WERI-Rb-1 (cell line): Measurements from ENCODE around the gene RNPEP.

Experiments
- DNase-seq: peaks from one replicate; pipeline ENCODE4 v3.0.0-alpha.2; 2020
- H3K27ac ChIP-seq: fragments of 250-450 bp; sonication (Bioruptor Pico); 2 replicates; pipeline ENCODE4 v1.5.1; 2020; ENCODE audit warnings: mild to moderate bottlenecking, moderate library complexity
- H3K27me3 ChIP-seq: fragments of 250-450 bp; sonication (Bioruptor Pico); 2 replicates; pipeline ENCODE4 v1.5.1; 2021; ENCODE audit warnings: mild to moderate bottlenecking, low read depth, moderate library complexity; ENCODE audit not compliant: insufficient read depth, severe bottlenecking
- H3K36me3 ChIP-seq: fragments of 250-450 bp; sonication (Bioruptor Pico); 2 replicates; pipeline ENCODE4 v1.5.1; 2020; ENCODE audit warnings: mild to moderate bottlenecking, moderate library complexity
- H3K4me3 ChIP-seq: 2 replicates; pipeline ENCODE4 v1.5.1; 2011; ENCODE audit warnings: low read depth, mild to moderate bottlenecking, control low read depth, low read length
- H3K9me3 ChIP-seq: fragments of 250-450 bp; sonication (Bioruptor Pico); 2 replicates; pipeline ENCODE4 v1.5.1; 2021; ENCODE audit warnings: mild to moderate bottlenecking, moderate library complexity; ENCODE audit not compliant: severe bottlenecking
- TF ChIP-seq, protein P1 (sequence below): IDR thresholded peaks from 2 replicates; pipeline ENCODE4 v1.5.1; 2011; ENCODE audit warnings: low read depth, mild to moderate bottlenecking, control low read depth, inconsistent platforms, low read length

The RNPEP gene

GRCh38 chr1:201966171-201966570, 16.3 kb upstream of the RNPEP start:
- Histone ChIP-seq H3K9me3 (no peaks in the 10 kb centered on the region), H3K27me3 (no peaks in the 10 kb centered on the region), H3K27ac (no peak overlapping the region), H3K36me3 (peaks cover 91% of the 10 kb centered on the region), H3K4me3 (no peak overlapping the region)
- TF ChIP-seq, protein P1, sequence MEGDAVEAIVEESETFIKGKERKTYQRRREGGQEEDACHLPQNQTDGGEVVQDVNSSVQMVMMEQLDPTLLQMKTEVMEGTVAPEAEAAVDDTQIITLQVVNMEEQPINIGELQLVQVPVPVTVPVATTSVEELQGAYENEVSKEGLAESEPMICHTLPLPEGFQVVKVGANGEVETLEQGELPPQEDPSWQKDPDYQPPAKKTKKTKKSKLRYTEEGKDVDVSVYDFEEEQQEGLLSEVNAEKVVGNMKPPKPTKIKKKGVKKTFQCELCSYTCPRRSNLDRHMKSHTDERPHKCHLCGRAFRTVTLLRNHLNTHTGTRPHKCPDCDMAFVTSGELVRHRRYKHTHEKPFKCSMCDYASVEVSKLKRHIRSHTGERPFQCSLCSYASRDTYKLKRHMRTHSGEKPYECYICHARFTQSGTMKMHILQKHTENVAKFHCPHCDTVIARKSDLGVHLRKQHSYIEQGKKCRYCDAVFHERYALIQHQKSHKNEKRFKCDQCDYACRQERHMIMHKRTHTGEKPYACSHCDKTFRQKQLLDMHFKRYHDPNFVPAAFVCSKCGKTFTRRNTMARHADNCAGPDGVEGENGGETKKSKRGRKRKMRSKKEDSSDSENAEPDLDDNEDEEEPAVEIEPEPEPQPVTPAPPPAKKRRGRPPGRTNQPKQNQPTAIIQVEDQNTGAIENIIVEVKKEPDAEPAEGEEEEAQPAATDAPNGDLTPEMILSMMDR, result no peak
- no peak for DNase-seq

GRCh38 chr1:201968202-201968925, 14.1 kb upstream of the RNPEP start:
- TF ChIP-seq, protein P1, result no peak
- peaks cover 73% of the 10 kb centered on the region for H3K36me3 ChIP-seq
- H3K27me3 ChIP-seq, result no peaks in the 10 kb centered on the region
- peak; percentile 10 for DNase-seq
- no peak overlapping the region for H3K27ac ChIP-seq
- no peak overlapping the region for H3K4me3 ChIP-seq
- H3K9me3 ChIP-seq, result no peaks in the 10 kb centered on the region

DNA sequence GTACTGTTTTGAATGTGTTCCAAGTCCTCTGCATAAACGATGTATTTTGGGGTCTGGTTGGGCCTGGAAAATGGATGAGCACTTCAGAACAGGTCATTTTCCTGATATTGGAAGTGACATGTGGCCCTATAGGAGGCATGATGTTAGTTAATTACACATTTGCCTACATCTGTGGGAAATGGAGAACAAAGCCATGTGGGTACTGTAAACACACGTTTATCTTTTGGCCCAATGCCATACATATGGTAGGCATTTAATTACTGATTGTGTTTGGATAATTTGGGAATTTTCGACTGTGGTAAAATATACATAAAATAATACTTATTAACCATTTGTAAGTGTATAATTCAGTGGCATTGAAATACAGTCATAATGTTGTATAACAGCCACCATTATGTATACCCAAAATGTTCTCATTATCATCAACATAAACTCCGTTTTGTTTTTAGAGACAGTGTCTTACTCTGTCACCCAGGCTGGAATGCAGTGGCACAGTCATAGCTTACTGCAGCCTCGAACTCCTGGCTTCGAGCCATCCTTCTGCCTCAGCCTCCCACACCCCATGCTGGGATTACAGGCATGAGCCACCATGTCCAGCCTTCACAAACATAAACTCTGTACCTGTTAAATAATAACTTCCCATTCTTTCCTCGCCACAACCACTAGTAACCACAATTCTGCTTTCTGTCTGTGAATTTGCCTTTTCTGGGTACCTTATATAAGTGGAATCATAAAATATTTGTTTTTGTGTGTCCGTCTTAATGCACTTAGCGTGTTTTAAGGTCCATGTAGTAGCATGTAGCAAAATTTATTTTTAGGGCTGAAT, 11.9 kb upstream of the RNPEP start:
- TF ChIP-seq, protein P1, result no peak
- DNase-seq, result peak; percentile 10
- no peak overlapping the region for H3K27ac ChIP-seq

GRCh38 chr1:201982082-201982622, 296 bp upstream of the RNPEP start:
- Histone ChIP-seq H3K27ac (peak overlapping the region; percentile 91), H3K36me3 (peaks cover 33% of the 10 kb centered on the region), H3K9me3 (peaks cover 4% of the 10 kb centered on the region), H3K4me3 (peak overlapping the region; percentile 71), H3K27me3 (no peaks in the 10 kb centered on the region)
- peak; percentile 94 for DNase-seq
- TF ChIP-seq, protein P1, result no peak

More for the DNA sequence above, 11.9 kb upstream of the RNPEP start:
- Histone ChIP-seq H3K36me3 (peaks cover 52% of the 10 kb centered on the region), H3K9me3 (no peaks in the 10 kb centered on the region), H3K27me3 (no peaks in the 10 kb centered on the region), H3K4me3 (no peak overlapping the region)

DNA sequence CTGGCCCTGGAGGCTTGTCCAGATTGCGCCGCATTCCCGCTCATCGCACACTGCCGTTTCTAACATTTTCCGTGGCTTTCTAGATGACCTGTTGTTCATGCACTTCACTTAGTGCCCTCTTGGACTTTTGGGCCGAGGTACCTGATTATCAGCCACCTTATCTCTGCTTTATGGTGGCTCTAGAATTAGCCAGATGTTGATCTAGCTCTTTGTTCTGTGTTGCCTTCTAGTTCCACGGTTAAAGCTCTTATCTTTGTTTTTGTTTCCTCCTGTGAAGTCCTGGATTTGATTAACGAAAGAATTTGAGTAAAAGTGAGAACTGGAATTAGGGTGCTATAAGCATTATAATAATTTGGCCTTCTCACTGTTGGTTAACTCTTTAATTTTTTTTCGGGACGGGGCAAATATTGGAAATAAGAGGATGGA, 945 bp downstream of the RNPEP start:
- Histone ChIP-seq H3K36me3 (peaks cover 37% of the 10 kb centered on the region), H3K27ac (peak overlapping the region; percentile 91), H3K9me3 (peaks cover 4% of the 10 kb centered on the region), H3K4me3 (peak overlapping the region; percentile 71), H3K27me3 (no peaks in the 10 kb centered on the region)
- no peak for DNase-seq
- TF ChIP-seq, protein P1, result no peak
